ENCODE results near the gene GFY.

GRCh38 chr19:49419173-49419572 lies 6.0 kb upstream of the GFY start:
- TF ChIP-seq ZNF274 (IDR thresholded peaks at IDR 0.05; ENCODE audit: low read depth, low read length) (no peak), YY1 (IDR thresholded peaks at IDR 0.05; ENCODE audit: insufficient read depth, insufficient read length) (no peak), SUZ12 (IDR thresholded peaks at IDR 0.05; ENCODE audit: extremely low read depth, insufficient read depth, insufficient read length) (no peak)

Measured in NT2/D1 (cell line).